GM21447 (cell line): Measurements from ENCODE around the gene ADH1A.
"Not testable (repeated sequence)": the region's sequence is repeated elsewhere in the genome, so short reads cannot be mapped to it uniquely, and the experiment has no call there.

Source experiments
- ATAC-seq: cut with Tn5 transposase; IDR thresholded peaks from one replicate; pipeline ENCODE4 v1.9.1; 2021; ENCODE audit not compliant: unreplicated experiment

Gene ADH1A

DNA sequence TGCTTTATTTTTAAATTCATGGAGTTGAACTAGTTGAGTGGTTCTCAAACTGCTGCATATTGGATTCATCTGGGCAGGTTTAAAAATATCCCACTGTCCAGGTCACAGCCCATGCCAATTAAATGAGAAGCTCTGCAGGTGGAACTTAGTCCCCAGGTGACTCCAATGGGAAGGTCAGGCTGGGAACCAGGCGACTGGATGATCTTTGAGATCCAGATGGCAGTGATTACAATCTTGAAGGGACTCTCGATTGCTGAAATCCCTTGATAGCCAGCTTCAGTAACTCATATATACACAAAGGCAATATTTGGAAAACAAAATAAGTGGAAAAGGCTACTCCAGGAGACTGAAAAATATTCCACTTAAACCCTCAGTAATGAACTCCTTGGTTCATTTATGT, 8.1 kb downstream of the ADH1A start:
- no peak for ATAC-seq

- no peak for ATAC-seq
Measured at GRCh38 chr4:99281261-99281660, 9.5 kb downstream of the ADH1A start.

- ATAC-seq = no peak
Measured at GRCh38 chr4:99276417-99276816, 14.4 kb downstream of the ADH1A start.

DNA sequence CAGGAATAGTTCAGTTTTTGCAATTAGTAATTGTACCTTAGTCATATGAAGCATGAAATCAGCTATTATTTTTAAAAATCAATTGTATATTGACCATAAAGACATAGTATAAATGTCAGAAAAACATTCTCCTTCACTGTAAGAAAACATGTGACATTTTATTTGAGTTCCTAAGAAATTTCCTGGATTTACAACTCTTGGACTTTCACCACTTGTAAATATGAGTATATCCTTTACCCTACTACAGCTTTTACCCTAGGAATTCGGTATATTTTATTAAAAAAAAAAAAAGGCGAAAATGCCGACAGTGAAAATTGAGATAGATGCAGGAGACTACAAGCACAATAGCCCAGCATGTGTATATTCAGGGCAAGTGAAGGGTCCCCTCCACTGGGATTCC, 14.9 kb downstream of the ADH1A start:
- no peak for ATAC-seq

DNA sequence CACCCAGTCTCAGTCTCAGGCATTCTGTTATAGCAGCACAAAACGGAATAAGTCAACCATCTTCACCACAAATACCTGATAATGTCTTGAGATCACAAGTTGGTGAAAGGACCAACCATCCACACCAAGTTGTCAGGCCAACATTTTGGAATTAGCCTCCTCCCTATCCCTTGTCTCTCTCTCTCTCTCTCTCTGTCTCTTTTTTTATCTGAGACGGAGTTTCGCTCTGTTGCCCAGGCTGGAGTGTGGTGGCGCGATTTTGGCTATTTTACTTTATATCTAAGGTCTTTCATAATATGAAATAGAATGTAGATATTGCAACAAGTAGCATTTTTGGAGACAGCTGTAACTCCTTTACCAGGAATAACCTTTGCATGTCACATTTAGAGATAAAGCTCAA, 15.7 kb downstream of the ADH1A start:
- no peak for ATAC-seq

DNA sequence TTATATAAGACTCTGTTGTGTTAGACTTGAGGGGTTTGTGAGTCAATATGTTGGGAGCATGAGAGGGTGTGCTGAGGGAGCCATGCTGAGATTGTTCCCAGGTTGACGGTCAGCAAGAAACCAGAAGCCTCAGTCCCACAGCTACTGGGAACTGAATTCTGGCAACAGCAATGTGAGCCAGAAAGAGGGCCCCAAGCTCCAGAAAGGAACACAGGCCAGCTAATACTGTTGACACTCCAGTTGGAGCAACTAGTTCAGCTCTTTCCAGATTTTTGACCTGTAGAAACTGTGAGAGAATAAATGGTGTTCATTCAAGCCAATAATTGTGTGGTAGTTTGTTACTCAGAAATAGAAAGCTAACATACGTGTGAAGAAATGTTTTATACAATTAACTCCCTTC, 17.1 kb downstream of the ADH1A start:
- ATAC-seq = no peak

GRCh38 chr4:99264927-99265326, 25.9 kb downstream of the ADH1A start:
- no peak for ATAC-seq

DNA sequence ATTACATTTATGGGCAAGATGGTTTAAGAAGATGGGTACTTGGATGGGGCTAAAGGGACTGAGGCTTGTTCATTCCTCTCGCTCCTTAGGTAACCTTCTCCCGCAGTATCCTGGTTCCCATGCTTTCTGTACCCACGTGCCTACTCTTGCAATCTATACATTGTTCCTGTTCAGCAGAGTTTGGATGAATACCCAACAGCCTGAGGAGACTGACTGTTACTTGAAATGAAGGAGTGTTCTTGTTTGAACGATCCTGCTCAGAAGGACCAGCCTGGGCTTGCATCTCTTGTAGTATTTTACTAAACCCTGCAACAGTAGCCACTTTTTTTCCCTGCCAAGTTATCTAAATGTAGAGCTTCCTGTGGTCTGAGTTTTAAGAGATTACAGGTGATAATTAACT, 38.0 kb downstream of the ADH1A start:
- ATAC-seq = no peak

- no peak for ATAC-seq
Measured at GRCh38 chr4:99248714-99249113, 42.1 kb downstream of the ADH1A start.

- no peak for ATAC-seq
Measured at GRCh38 chr4:99235955-99236354, 54.8 kb downstream of the ADH1A start.

DNA sequence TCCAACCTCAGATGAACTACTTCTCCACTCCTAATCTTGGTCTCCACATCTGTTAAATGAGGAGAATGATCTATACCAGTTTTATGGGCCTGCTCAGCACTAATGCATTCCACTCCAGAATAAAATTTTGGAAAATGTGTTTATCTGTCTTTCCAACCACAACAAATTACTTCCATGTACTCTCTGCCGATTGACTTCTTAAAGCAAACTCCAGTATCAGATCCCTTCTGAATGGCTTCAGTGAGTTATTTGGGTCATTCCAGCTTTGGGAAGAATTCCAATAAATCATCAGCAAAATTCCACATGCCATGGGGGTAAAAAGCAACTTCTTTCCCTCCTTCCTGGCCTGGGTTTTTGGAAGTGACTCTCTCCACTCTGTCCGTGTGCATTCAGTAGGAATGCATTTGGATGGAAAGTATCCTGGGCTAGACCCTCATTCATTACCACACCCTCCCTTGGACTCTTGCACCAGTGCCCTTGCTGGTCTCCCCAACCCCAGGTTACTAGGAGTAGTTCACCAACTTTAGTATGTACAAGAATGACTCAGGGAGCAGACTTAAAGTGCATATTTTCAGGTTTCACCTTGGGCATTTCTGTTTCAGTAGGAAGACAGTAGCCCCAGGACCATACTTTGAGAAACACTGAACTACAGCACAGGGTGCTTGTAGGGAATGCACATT, 56.3 kb downstream of the ADH1A start:
- no peak for ATAC-seq

- not testable (repeated sequence) for ATAC-seq
Measured at GRCh38 chr4:99233397-99233796, 57.4 kb downstream of the ADH1A start.

DNA sequence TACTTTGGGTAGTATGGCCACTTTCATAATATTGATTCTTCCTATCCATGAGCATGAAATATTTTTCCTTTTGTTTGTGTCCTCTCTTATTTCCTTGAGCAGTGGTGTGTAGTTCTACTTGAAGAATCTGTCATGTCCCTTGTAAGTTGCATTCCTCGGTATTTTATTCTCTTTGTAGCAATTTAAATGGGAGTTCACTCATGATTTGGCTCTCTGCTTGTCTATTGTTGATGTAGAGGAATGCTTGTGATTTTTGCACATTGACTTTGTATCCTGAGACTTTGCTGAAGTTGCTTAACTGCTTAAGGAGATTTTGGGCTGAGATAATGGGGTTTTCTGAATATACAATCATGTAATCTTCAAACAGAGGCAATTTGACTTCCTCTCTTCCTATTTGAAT, 62.1 kb downstream of the ADH1A start:
- not testable (repeated sequence) for ATAC-seq

GRCh38 chr4:99227646-99228045, 63.1 kb downstream of the ADH1A start:
- not testable (repeated sequence) for ATAC-seq
